Transverse colon (tissue), 4 donors: ENCODE measurements around the gene GOLGA3. TPM values are rescaled to one million over a fixed set of nuclear protein-coding genes. Genes with fewer than 3 reads are reported as not detected.
A peak's percentile ranks its signal among the peaks of the same experiment; 100 is the strongest.
"Not testable (repeated sequence)": the region's sequence is repeated elsewhere in the genome, so short reads cannot be mapped to it uniquely, and the experiment has no call there.

Source experiments
- DNase-seq: peaks from one replicate; pipeline ENCODE4 v3.0.0-alpha.2; 2019
- H3K27ac ChIP-seq, 4 donors: fragments of 200-600 bp; sonication (generic); 2 replicates each; pipeline ENCODE4 v1.5.1; 2016 to 2018; ENCODE audit warnings: inconsistent platforms in 4 of 4
- H3K27me3 ChIP-seq: fragments of 200-600 bp; sonication (generic); 2 replicates; pipeline ENCODE4 v1.5.1; 2017; ENCODE audit warnings: inconsistent platforms
- H3K36me3 ChIP-seq, 4 donors: fragments of 200-600 bp; sonication (generic); 2 replicates each; pipeline ENCODE4 v1.5.1; 2017 to 2019; ENCODE audit warnings: inconsistent platforms in 4 of 4
- H3K4me1 ChIP-seq, 4 donors: fragments of 200-600 bp; sonication (generic); 2 replicates each; pipeline ENCODE4 v1.5.1; 2017 to 2020; ENCODE audit warnings: inconsistent platforms in 4 of 4
- H3K4me3 ChIP-seq, 4 donors: fragments of 200-600 bp; sonication (generic); 1 replicate in 1 of 4; 2 replicates in 3 of 4; pipeline versions ENCODE4 v1.5.1 to v1.6.1; 2017 to 2019; ENCODE audit warnings: inconsistent platforms in 4 of 4
- H3K9me3 ChIP-seq, 2 donors: fragments of 200-600 bp; sonication (generic); 2 replicates each; pipeline ENCODE4 v1.5.1; 2017 to 2019; ENCODE audit warnings: inconsistent platforms in 2 of 2
- EP300 ChIP-seq: sonication (generic); formaldehyde crosslinking; IDR thresholded peaks from one replicate; pipeline ENCODE4 v1.6.1; 2017; ENCODE audit warnings: antibody characterized with exemption, low read depth
- POLR2A ChIP-seq: fragments of 450-650 bp; IDR thresholded peaks from one replicate; pipeline ENCODE4 v1.6.1; 2016; ENCODE audit warnings: antibody characterized with exemption, mild to moderate bottlenecking, moderate library complexity
- POLR2AphosphoS5 ChIP-seq, 3 donors: sonication (generic); formaldehyde crosslinking; IDR thresholded peaks; one replicate each; pipeline ENCODE4 v1.6.1; 2016; ENCODE audit warnings: antibody characterized with exemption in 3 of 3
- WGBS, 2 donors: methylation state at CpG; one replicate each; pipeline ENCODE4 v1.1.5; 2018; ENCODE audit warnings: low coverage in 1 of 2; 5-methylcytosine and 5-hydroxymethylcytosine counted together
- in situ Hi-C, 4 donors: fragments of 200-750 bp; cut with MboI; loops; one replicate each; pipeline versions ENCODE4 v1.15.0 to v1.15.1; 2017; ENCODE audit warnings: low sequenced_read_pairs in 3 of 4, low pct_ligation_motif_present in 1 of 4, low pct_unique_long_range_greater_than_20kb in 1 of 4
- intact Hi-C: fragments of 100-400 bp; cut with DNase I; formaldehyde crosslinking; loops from one replicate; pipeline ENCODE4 v1.15.1; 2023; ENCODE audit warnings: low total_unique reads
- total RNA-seq, 4 donors: library from RNA; depleted of rRNA; stranded (reverse); fragments of >200 nt; gene quantifications; one replicate each; pipeline ENCODE4 v1.1.0, GENCODE V29; 2016
- TF ChIP-seq, protein P1 (sequence below), 5 experiments: fragments of 200-600 bp in 3 of 5; fragments of 450-650 bp in 2 of 5; sonication (generic) in 3 of 5; IDR thresholded peaks; 1 replicate in 2 of 5; 2 replicates in 3 of 5; pipeline ENCODE4 v1.5.1; 2016 to 2017; ENCODE audit warnings: antibody characterized with exemption in 5 of 5, inconsistent platforms in 3 of 5, mild to moderate bottlenecking in 2 of 5, moderate library complexity in 1 of 5

The GOLGA3 gene
- total RNA-seq, 4 donors from 2014 or later: 90.9 to 113 (median 99.9) TPM

DNA sequence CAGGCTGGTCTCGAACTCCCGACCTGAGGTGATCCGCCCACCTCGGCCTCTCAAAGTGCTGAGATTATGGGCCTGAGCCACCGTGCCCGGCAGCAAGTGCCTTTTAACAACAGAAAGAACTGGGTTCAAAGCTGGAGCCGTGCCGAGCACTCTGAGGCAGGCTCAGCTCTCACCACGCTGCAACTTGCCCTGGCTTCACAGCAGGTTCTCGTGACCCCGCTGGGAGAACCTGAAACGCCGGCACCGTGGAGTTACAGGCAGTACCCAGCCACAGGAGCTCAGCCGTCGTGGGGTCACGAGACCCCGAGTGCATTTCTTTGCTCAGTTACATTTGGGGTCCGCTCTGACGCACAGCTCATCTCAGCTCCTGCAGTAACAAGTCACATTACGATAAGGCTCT lies 14.4 kb downstream of the GOLGA3 start:
- H3K4me3 ChIP-seq: no peak overlapping the region
- in situ Hi-C loops: no loop called here
- H3K27me3 ChIP-seq: no peaks in the 10 kb centered on the region
- WGBS, 2 donors: 95% methylated on average over 20 of the region's 21 CpGs; no CpG with 5 or more reads in 1 of the 2 donors
- intact Hi-C loops: no loop called here
- no peaks in the 10 kb centered on the region for H3K4me1 ChIP-seq
- no peaks in the 10 kb centered on the region for H3K9me3 ChIP-seq
- DNase-seq: no peak
- no peak for TF ChIP-seq POLR2AphosphoS5 (IDR thresholded peaks at IDR 0.05)
- no peak for TF ChIP-seq POLR2A
- no peak for TF ChIP-seq EP300
- TF ChIP-seq, protein P1, sequence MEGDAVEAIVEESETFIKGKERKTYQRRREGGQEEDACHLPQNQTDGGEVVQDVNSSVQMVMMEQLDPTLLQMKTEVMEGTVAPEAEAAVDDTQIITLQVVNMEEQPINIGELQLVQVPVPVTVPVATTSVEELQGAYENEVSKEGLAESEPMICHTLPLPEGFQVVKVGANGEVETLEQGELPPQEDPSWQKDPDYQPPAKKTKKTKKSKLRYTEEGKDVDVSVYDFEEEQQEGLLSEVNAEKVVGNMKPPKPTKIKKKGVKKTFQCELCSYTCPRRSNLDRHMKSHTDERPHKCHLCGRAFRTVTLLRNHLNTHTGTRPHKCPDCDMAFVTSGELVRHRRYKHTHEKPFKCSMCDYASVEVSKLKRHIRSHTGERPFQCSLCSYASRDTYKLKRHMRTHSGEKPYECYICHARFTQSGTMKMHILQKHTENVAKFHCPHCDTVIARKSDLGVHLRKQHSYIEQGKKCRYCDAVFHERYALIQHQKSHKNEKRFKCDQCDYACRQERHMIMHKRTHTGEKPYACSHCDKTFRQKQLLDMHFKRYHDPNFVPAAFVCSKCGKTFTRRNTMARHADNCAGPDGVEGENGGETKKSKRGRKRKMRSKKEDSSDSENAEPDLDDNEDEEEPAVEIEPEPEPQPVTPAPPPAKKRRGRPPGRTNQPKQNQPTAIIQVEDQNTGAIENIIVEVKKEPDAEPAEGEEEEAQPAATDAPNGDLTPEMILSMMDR (IDR thresholded peaks at IDR 0.05): no peak
- no peak overlapping the region for H3K27ac ChIP-seq
- H3K36me3 ChIP-seq: peaks cover 0 to 67% (median 28%) of the 10 kb centered on the region in 4 donors

GRCh38 chr12:132813443-132813842 lies 15.2 kb downstream of the GOLGA3 start:
- H3K27ac ChIP-seq: no peak overlapping the region
- H3K4me1 ChIP-seq: no peaks in the 10 kb centered on the region
- in situ Hi-C loops (no loop called here), intact Hi-C loops (loop anchor here (2.0 kb wide), 1 partner anchor 41 kb away; no protein-coding TSS in a partner anchor)
- no peaks in the 10 kb centered on the region for H3K9me3 ChIP-seq
- no peaks in the 10 kb centered on the region for H3K27me3 ChIP-seq
- TF ChIP-seq POLR2AphosphoS5 (IDR thresholded peaks at IDR 0.05) (no peak), POLR2A (no peak), EP300 (no peak)
- TF ChIP-seq, protein P1 (IDR thresholded peaks at IDR 0.05): no peak
- WGBS, 2 donors: 89 to 100% methylated on average over 5 to 6 of the region's 6 CpGs
- H3K4me3 ChIP-seq: no peak overlapping the region
- no peak for DNase-seq
- H3K36me3 ChIP-seq: peaks cover 0 to 59% (median 24%) of the 10 kb centered on the region in 4 donors

- Histone ChIP-seq H3K9me3 (no peaks in the 10 kb centered on the region), H3K36me3 (peaks cover 0 to 61% (median 27%) of the 10 kb centered on the region in 4 donors), H3K4me3 (no peak overlapping the region), H3K27me3 (no peaks in the 10 kb centered on the region), H3K4me1 (no peaks in the 10 kb centered on the region), H3K27ac (no peak overlapping the region)
- no peak for DNase-seq
- intact Hi-C loops: loop anchor here (2.0 kb wide), 1 partner anchor 40 kb away; no protein-coding TSS in a partner anchor
- in situ Hi-C loops: no loop called here
- 61 to 79% methylated on average over 6 to 8 of the region's 8 CpGs for WGBS, 2 donors
- TF ChIP-seq POLR2A: no peak
- TF ChIP-seq, protein P1 (IDR thresholded peaks at IDR 0.05): no peak
- no peak for TF ChIP-seq POLR2AphosphoS5 (IDR thresholded peaks at IDR 0.05)
- TF ChIP-seq EP300: no peak
Measured at GRCh38 chr12:132812631-132813305, 15.9 kb downstream of the GOLGA3 start.

- H3K4me3 ChIP-seq, in situ Hi-C loops, H3K27ac ChIP-seq, H3K4me1 ChIP-seq, H3K9me3 ChIP-seq, intact Hi-C loops, H3K27me3 ChIP-seq: not testable (repeated sequence)
- peaks cover 0 to 62% (median 28%) of the 10 kb centered on the region in 4 donors for H3K36me3 ChIP-seq
- TF ChIP-seq, protein P1 (IDR thresholded peaks at IDR 0.05): peak in 4 of 5 experiments; percentile 16 to 31 (median 30)
- DNase-seq: peak; percentile 18
- 77% methylated on average over 10 of the region's 13 CpGs; no CpG with 5 or more reads in 1 of the 2 donors for WGBS, 2 donors
Measured at GRCh38 chr12:132809391-132809790, 19.3 kb downstream of the GOLGA3 start.
